SW 1271 (cell line): ENCODE results near the gene PTRH1.
"Not testable (repeated sequence)": the region's sequence is repeated elsewhere in the genome, so short reads cannot be mapped to it uniquely, and the experiment has no call there.

Experiments
- DNase-seq, 2 experiments: peaks; one replicate each; lab custom pipeline; 2025; lab: John Stamatoyannopoulos, UW

PTRH1 gene

GRCh38 chr9:127715470-127716337 is at the start of gene PTRH1, which contains the start of gene TTC16:
TSS of gene PTRH1 (minus strand) at chr9:127715663. CDS start at chr9:127715639, 24 bp downstream.
TSS of gene TTC16 (plus strand) at chr9:127716079. CDS start at chr9:127716146, 67 bp downstream.
- DNase-seq: peak; percentile 90 to 96

GRCh38 chr9:127763918-127764384 is 48.5 kb upstream of the PTRH1 start:
- peak in 1 of 2 experiments; percentile 26 for DNase-seq

- no peak for DNase-seq
These were observed 46.7 kb upstream of the PTRH1 start for GRCh38 chr9:127762111-127762676.

GRCh38 chr9:127761491-127761956 is 46.1 kb upstream of the PTRH1 start:
- no peak for DNase-seq

- DNase-seq: no peak
These were observed 45.6 kb upstream of the PTRH1 start for GRCh38 chr9:127761061-127761460.

- DNase-seq: no peak
These were observed 43.4 kb upstream of the PTRH1 start for GRCh38 chr9:127758843-127759242.

GRCh38 chr9:127756776-127757175 is 41.3 kb upstream of the PTRH1 start:
- not testable (repeated sequence) for DNase-seq

- DNase-seq: no peak
These were observed 40.8 kb upstream of the PTRH1 start for GRCh38 chr9:127756233-127756632.

GRCh38 chr9:127755061-127756060 is 39.9 kb upstream of the PTRH1 start:
- no peak for DNase-seq

GRCh38 chr9:127754099-127755060 is 38.9 kb upstream of the PTRH1 start:
- DNase-seq: no peak

GRCh38 chr9:127753622-127754021 is 38.2 kb upstream of the PTRH1 start:
- no peak for DNase-seq

- no peak for DNase-seq
These were observed 37.7 kb upstream of the PTRH1 start for GRCh38 chr9:127753148-127753547.

- DNase-seq: no peak
These were observed 36.0 kb upstream of the PTRH1 start for GRCh38 chr9:127751269-127752054.

GRCh38 chr9:127749090-127749787 is 33.8 kb upstream of the PTRH1 start:
- no peak for DNase-seq

- no peak for DNase-seq
These were observed 31.6 kb upstream of the PTRH1 start for GRCh38 chr9:127746959-127747569.

- DNase-seq: no peak
These were observed 29.1 kb upstream of the PTRH1 start for GRCh38 chr9:127744398-127745110.

GRCh38 chr9:127742435-127743088 is 27.1 kb upstream of the PTRH1 start:
- no peak for DNase-seq
